GM23338 (cell line): Measurements from ENCODE around the gene KCNK1. TPM values are rescaled to one million over a fixed set of nuclear protein-coding genes. Genes with fewer than 3 reads are reported as not detected.

ENCODE experiments used
- ATAC-seq: fragments of 200-7000 bp; cut with Tn5 transposase; 3 replicates; pipeline ENCODE4 v1.9.1; 2020
- DNase-seq: peaks from one replicate; pipeline ENCODE4 v3.0.0-alpha.2; 2015; ENCODE audit warnings: low spot score
- H2AFZ ChIP-seq: fragments of 200-600 bp; sonication (generic); 2 replicates; pipeline ENCODE4 v1.8.0; 2016; ENCODE audit warnings: antibody characterized with exemption, mild to moderate bottlenecking, moderate library complexity
- H3F3A ChIP-seq: fragments of 200-600 bp; sonication (generic); replicated peaks from 2 replicates; pipeline ENCODE4 v1.8.0; 2017; ENCODE audit warnings: antibody characterized with exemption, mixed run types, low read depth
- H3K27ac ChIP-seq: fragments of 200-600 bp; sonication (generic); 2 replicates; pipeline ENCODE4 v1.6.1; 2016; ENCODE audit warnings: low read depth
- H3K27me3 ChIP-seq: fragments of 200-600 bp; sonication (generic); 2 replicates; pipeline ENCODE4 v1.8.0; 2016; ENCODE audit warnings: mild to moderate bottlenecking, mixed run types, moderate library complexity; ENCODE audit not compliant: insufficient read depth
- H3K36me3 ChIP-seq: fragments of 200-600 bp; sonication (generic); 2 replicates; pipeline ENCODE4 v1.8.0; 2016; ENCODE audit warnings: mild to moderate bottlenecking; ENCODE audit not compliant: insufficient read depth
- H3K4me1 ChIP-seq: fragments of 200-600 bp; sonication (generic); 2 replicates; pipeline ENCODE4 v1.8.0; 2016; ENCODE audit warnings: mild to moderate bottlenecking, moderate library complexity; ENCODE audit not compliant: insufficient read depth
- H3K4me2 ChIP-seq: fragments of 200-600 bp; sonication (generic); 2 replicates; pipeline ENCODE4 v1.7.1; 2017; ENCODE audit warnings: mixed run types
- H3K4me3 ChIP-seq: fragments of 200-600 bp; sonication (generic); 2 replicates; pipeline ENCODE4 v1.6.1; 2016; ENCODE audit warnings: mixed run types
- H3K79me2 ChIP-seq: fragments of 200-600 bp; sonication (generic); replicated peaks from 2 replicates; pipeline ENCODE4 v1.8.0; 2017; ENCODE audit warnings: mild to moderate bottlenecking; ENCODE audit not compliant: insufficient read depth
- H3K9me2 ChIP-seq: fragments of 200-600 bp; sonication (generic); 2 replicates; pipeline ENCODE4 v1.8.0; 2017; ENCODE audit not compliant: insufficient read depth
- H4K20me1 ChIP-seq: fragments of 200-600 bp; sonication (generic); replicated peaks from 2 replicates; pipeline ENCODE4 v1.8.0; 2017; ENCODE audit warnings: mild to moderate bottlenecking; ENCODE audit not compliant: insufficient read depth
- H3K27ac Mint-ChIP-seq: 2 replicates; pipeline ENCODE4 v1.8.0; 2020; ENCODE audit warnings: inconsistent platforms, mild to moderate bottlenecking, moderate library complexity, mixed read lengths
- H3K27me3 Mint-ChIP-seq: 3 replicates; pipeline ENCODE4 v1.8.0; 2022; ENCODE audit warnings: low read depth, mild to moderate bottlenecking, moderate library complexity, mixed read lengths, inconsistent platforms; ENCODE audit not compliant: insufficient read depth, poor library complexity
- H3K36me3 Mint-ChIP-seq: 3 replicates; pipeline ENCODE4 v1.8.0; 2021; ENCODE audit warnings: low read depth, mild to moderate bottlenecking, inconsistent platforms, moderate library complexity, mixed read lengths
- H3K4me1 Mint-ChIP-seq: 3 replicates; pipeline ENCODE4 v1.8.0; 2020; ENCODE audit warnings: mild to moderate bottlenecking, inconsistent platforms, mixed read lengths
- H3K4me3 Mint-ChIP-seq: 3 replicates; pipeline ENCODE4 v1.8.0; 2021; ENCODE audit warnings: moderate library complexity, mild to moderate bottlenecking, inconsistent platforms, mixed read lengths
- H3K9me3 Mint-ChIP-seq: 3 replicates; pipeline ENCODE4 v1.8.0; 2020; ENCODE audit warnings: moderate library complexity, mild to moderate bottlenecking, inconsistent platforms, mixed read lengths
- CREB1 ChIP-seq: fragments of 250-450 bp; sonication (Bioruptor Pico); IDR thresholded peaks from 2 replicates; pipeline ENCODE4 v1.5.0; 2020; ENCODE audit warnings: low read depth, mild to moderate bottlenecking, moderate library complexity
- ETS1 ChIP-seq: IDR thresholded peaks from 2 replicates; pipeline ENCODE4 v1.6.1; 2016; ENCODE audit warnings: antibody characterized with exemption
- EZH2 ChIP-seq: fragments of 200-600 bp; sonication (generic); IDR thresholded peaks from one replicate; pipeline ENCODE4 v1.8.0; 2017; ENCODE audit warnings: antibody characterized with exemption, mild to moderate bottlenecking, low read depth; ENCODE audit not compliant: unreplicated experiment
- EZH2phosphoT487 ChIP-seq: fragments of 200-600 bp; sonication (generic); IDR thresholded peaks from one replicate; pipeline ENCODE4 v1.8.1; 2018; ENCODE audit warnings: antibody characterized with exemption; ENCODE audit not compliant: unreplicated experiment
- JUNB ChIP-seq: IDR thresholded peaks from one replicate; pipeline ENCODE4 v1.6.1; 2016; ENCODE audit warnings: antibody characterized with exemption; ENCODE audit not compliant: unreplicated experiment
- NANOG ChIP-seq: IDR thresholded peaks from 2 replicates; pipeline ENCODE4 v1.6.1; 2016; ENCODE audit warnings: antibody characterized with exemption, borderline replicate concordance
- POLR2AphosphoS5 ChIP-seq: IDR thresholded peaks from 2 replicates; pipeline ENCODE4 v1.6.1; 2016; ENCODE audit warnings: antibody characterized with exemption, low read depth
- REST ChIP-seq: IDR thresholded peaks from one replicate; pipeline ENCODE4 v1.6.1; 2018; ENCODE audit warnings: antibody characterized with exemption; ENCODE audit not compliant: unreplicated experiment
- STAT1 ChIP-seq: IDR thresholded peaks from one replicate; pipeline ENCODE4 v1.6.1; 2016; ENCODE audit warnings: antibody characterized with exemption; ENCODE audit not compliant: unreplicated experiment
- ZNF114 ChIP-seq: fragments of 250-450 bp; sonication (Bioruptor Pico); IDR thresholded peaks from 2 replicates; pipeline ENCODE4 v1.5.0; 2020; ENCODE audit warnings: mild to moderate bottlenecking, moderate library complexity
- ZNF331 ChIP-seq: fragments of 250-450 bp; sonication (Bioruptor Pico); IDR thresholded peaks from 2 replicates; pipeline ENCODE4 v1.5.0; 2020; ENCODE audit warnings: low read depth, mild to moderate bottlenecking, moderate library complexity
- polyA plus RNA-seq: library from polyadenylated mRNA; unstranded; fragments of >200 nt; fragmentation: Nextera tagmentation; extraction: Ambion mirVana; gene quantifications from 2 replicates; pipeline ENCODE4 v1.2.1, GENCODE V29; 2016
- total RNA-seq: library from RNA; depleted of rRNA; stranded (reverse); fragments of >200 nt; shearing (Covaris generic); gene quantifications from 2 replicates; pipeline ENCODE4 v1.2.3, GENCODE V29; 2014
- TF ChIP-seq, protein P1 (sequence below), 2 experiments: fragments of 200-600 bp in 1 of 2; sonication (generic) in 1 of 2; conservative IDR thresholded peaks; 2 replicates each; pipeline versions ENCODE4 v1.5.1 to v1.6.1; 2016 to 2017; ENCODE audit warnings: antibody characterized with exemption in 2 of 2, low read depth in 2 of 2, mild to moderate bottlenecking in 2 of 2, moderate library complexity in 1 of 2

Gene KCNK1
- total and polyA plus RNA-seq, 2 experiments from 2014 or later: 10.1 to 12.7 TPM

DNA sequence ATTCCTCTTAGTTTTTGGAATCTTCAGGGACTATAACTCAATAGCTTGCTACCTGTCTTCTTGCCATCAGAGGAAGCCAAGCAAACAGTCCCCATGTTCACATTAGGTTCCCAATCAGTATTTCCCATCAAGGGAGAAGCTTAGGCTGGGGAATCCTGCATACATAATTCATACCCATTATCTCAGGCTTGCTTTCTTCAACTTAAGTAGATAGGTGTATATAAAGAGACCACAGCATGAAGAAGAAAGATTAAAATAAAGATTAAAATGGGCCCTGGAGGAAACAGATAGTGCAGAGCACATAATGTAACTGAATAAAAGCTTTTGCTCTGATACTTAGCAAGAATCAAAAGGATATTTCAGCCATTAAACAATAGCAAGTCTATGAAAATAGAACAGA, 29.0 kb upstream of the KCNK1 start (continued):
- TF ChIP-seq REST: no peak
- TF ChIP-seq, protein P1, sequence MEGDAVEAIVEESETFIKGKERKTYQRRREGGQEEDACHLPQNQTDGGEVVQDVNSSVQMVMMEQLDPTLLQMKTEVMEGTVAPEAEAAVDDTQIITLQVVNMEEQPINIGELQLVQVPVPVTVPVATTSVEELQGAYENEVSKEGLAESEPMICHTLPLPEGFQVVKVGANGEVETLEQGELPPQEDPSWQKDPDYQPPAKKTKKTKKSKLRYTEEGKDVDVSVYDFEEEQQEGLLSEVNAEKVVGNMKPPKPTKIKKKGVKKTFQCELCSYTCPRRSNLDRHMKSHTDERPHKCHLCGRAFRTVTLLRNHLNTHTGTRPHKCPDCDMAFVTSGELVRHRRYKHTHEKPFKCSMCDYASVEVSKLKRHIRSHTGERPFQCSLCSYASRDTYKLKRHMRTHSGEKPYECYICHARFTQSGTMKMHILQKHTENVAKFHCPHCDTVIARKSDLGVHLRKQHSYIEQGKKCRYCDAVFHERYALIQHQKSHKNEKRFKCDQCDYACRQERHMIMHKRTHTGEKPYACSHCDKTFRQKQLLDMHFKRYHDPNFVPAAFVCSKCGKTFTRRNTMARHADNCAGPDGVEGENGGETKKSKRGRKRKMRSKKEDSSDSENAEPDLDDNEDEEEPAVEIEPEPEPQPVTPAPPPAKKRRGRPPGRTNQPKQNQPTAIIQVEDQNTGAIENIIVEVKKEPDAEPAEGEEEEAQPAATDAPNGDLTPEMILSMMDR (conservative IDR thresholded peaks at IDR 0.05; ENCODE audit: low read depth in 2 of 2): no peak
- TF ChIP-seq STAT1: no peak
- no peak for TF ChIP-seq NANOG
- TF ChIP-seq EZH2: no peak

- H4K20me1 ChIP-seq: no peaks in the 10 kb centered on the region
- H3K79me2 ChIP-seq: no peaks in the 10 kb centered on the region
- Mint-ChIP-seq H3K4me3 (no peak overlapping the region), H3K4me1 (peaks cover 7% of the 10 kb centered on the region; the same call in 2 of the 3 replicates), H3K27ac (no peak overlapping the region), H3K36me3 (no peaks in the 10 kb centered on the region), H3K27me3 (peaks cover 7% of the 10 kb centered on the region), H3K9me3 (no peaks in the 10 kb centered on the region; the same call in 2 of the 3 replicates)
- DNase-seq (no peak), ATAC-seq (no peak)
- no peaks in the 10 kb centered on the region for H3K4me1 ChIP-seq
- H3K4me3 ChIP-seq: no peak overlapping the region
- no peaks in the 10 kb centered on the region for H3K36me3 ChIP-seq
- no peak overlapping the region for H3K4me2 ChIP-seq
- no peaks in the 10 kb centered on the region for H3F3A ChIP-seq
- no peak overlapping the region for H2AFZ ChIP-seq
- peaks cover 39% of the 10 kb centered on the region for H3K27me3 ChIP-seq
- no peaks in the 10 kb centered on the region; the same call in 1 of the 2 replicates for H3K9me2 ChIP-seq
- H3K27ac ChIP-seq: no peak overlapping the region
- TF ChIP-seq NANOG: no peak
- TF ChIP-seq EZH2: no peak
- no peak for TF ChIP-seq ETS1
- no peak for TF ChIP-seq CREB1 (CRISPR knock-in tag)
- TF ChIP-seq STAT1: no peak
- TF ChIP-seq, protein P1 (conservative IDR thresholded peaks at IDR 0.05; ENCODE audit: low read depth in 2 of 2): no peak
- TF ChIP-seq ZNF114 (CRISPR knock-in tag): no peak
- no peak for TF ChIP-seq POLR2AphosphoS5
- no peak for TF ChIP-seq ZNF331 (CRISPR knock-in tag)
- no peak for TF ChIP-seq EZH2phosphoT487
- no peak for TF ChIP-seq REST
- TF ChIP-seq JUNB: no peak
Measured at GRCh38 chr1:233586301-233586700, 27.6 kb upstream of the KCNK1 start.
